Smooth muscle cell (in vitro differentiated cells): ENCODE data around the gene GNG7. TPM values are rescaled to one million over a fixed set of nuclear protein-coding genes. Genes with fewer than 3 reads are reported as not detected.

ENCODE experiments used
- DNase-seq: peaks from one replicate; lab custom pipeline; 2025; ENCODE audit not compliant: unreplicated experiment; lab: John Stamatoyannopoulos, UW
- H2AFZ ChIP-seq: fragments of 200-600 bp; sonication (generic); 2 replicates; pipeline ENCODE4 v1.6.0; 2016; ENCODE audit warnings: antibody characterized with exemption, low read depth, mild to moderate bottlenecking
- H3F3A ChIP-seq: fragments of 200-600 bp; sonication (generic); 2 replicates; pipeline ENCODE4 v1.6.0; 2017; ENCODE audit warnings: antibody characterized with exemption, low read depth
- H3K27ac ChIP-seq: fragments of 200-600 bp; sonication (generic); 2 replicates; pipeline ENCODE4 v1.5.1; 2016; ENCODE audit warnings: low read depth, mild to moderate bottlenecking
- H3K27me3 ChIP-seq: fragments of 200-600 bp; sonication (generic); 2 replicates; pipeline ENCODE4 v1.6.1; 2016; ENCODE audit warnings: low read depth, mild to moderate bottlenecking
- H3K36me3 ChIP-seq: fragments of 200-600 bp; sonication (generic); 2 replicates; pipeline ENCODE4 v1.5.1; 2016; ENCODE audit warnings: low read depth
- H3K4me1 ChIP-seq: fragments of 200-600 bp; sonication (generic); 2 replicates; pipeline ENCODE4 v1.5.1; 2016; ENCODE audit warnings: low read depth
- H3K4me2 ChIP-seq: fragments of 200-600 bp; sonication (generic); 2 replicates; pipeline ENCODE4 v1.6.0; 2016; ENCODE audit warnings: mild to moderate bottlenecking
- H3K4me3 ChIP-seq: fragments of 200-600 bp; sonication (generic); 2 replicates; pipeline ENCODE4 v1.5.1; 2016; ENCODE audit warnings: mild to moderate bottlenecking
- H3K79me2 ChIP-seq: fragments of 200-600 bp; sonication (generic); 2 replicates; pipeline ENCODE4 v1.6.0; 2016; ENCODE audit warnings: low read depth, mild to moderate bottlenecking
- H3K9ac ChIP-seq: fragments of 200-600 bp; sonication (generic); 2 replicates; pipeline ENCODE4 v1.6.0; 2016; ENCODE audit warnings: low read depth
- H3K9me3 ChIP-seq: fragments of 200-600 bp; sonication (generic); replicated peaks from 2 replicates; pipeline ENCODE4 v1.5.1; 2016; ENCODE audit warnings: low read depth
- H4K20me1 ChIP-seq: fragments of 200-600 bp; sonication (generic); 2 replicates; pipeline ENCODE4 v1.6.0; 2016; ENCODE audit warnings: low read depth
- CTCF ChIP-seq: fragments of 200-600 bp; sonication (generic); IDR thresholded peaks from 2 replicates; pipeline ENCODE4 v1.5.1; 2017; ENCODE audit warnings: borderline replicate concordance, mild to moderate bottlenecking, antibody characterized with exemption; ENCODE audit not compliant: insufficient read depth, poor library complexity, severe bottlenecking
- WGBS: methylation state at CpG from one replicate; pipeline ENCODE4 v1.1.7; 2016; ENCODE audit warnings: low lambda C conversion rate; 5-methylcytosine and 5-hydroxymethylcytosine counted together
- polyA plus RNA-seq: library from polyadenylated mRNA; unstranded; fragments of >200 nt; fragmentation: Nextera tagmentation; extraction: Ambion mirVana; gene quantifications from 2 replicates; pipeline ENCODE4 v1.2.1, GENCODE V29; 2016
- total RNA-seq: library from RNA; depleted of rRNA; stranded (reverse); fragments of >200 nt; gene quantifications from 2 replicates; pipeline ENCODE4 v1.2.3, GENCODE V29; 2014

Gene GNG7
- total and polyA plus RNA-seq, 2 experiments from 2014 or later, result 1.7 to 2.6 TPM

- Histone ChIP-seq H3K79me2 (no peaks in the 10 kb centered on the region), H3K36me3 (no peaks in the 10 kb centered on the region), H3K27me3 (peaks cover 9% of the 10 kb centered on the region), H3K9ac (no peak overlapping the region), H3K4me3 (peak overlapping the region; percentile 38), H3K9me3 (no peaks in the 10 kb centered on the region), H3K27ac (no peak overlapping the region), H2AFZ (no peak overlapping the region), H3K4me2 (peak overlapping the region; percentile 76), H4K20me1 (no peaks in the 10 kb centered on the region), H3K4me1 (no peaks in the 10 kb centered on the region), H3F3A (peaks cover 8% of the 10 kb centered on the region)
- TF ChIP-seq CTCF, result no peak
- WGBS, result 81% methylated on average over 5 of the region's 5 CpGs
- DNase-seq, result no peak
Observed at GRCh38 chr19:2703077-2703437, 563 bp upstream of the GNG7 start.

- no peak for TF ChIP-seq CTCF
- peak overlapping the region; percentile 82 for H3K4me2 ChIP-seq
- H3F3A ChIP-seq, result peaks cover 8% of the 10 kb centered on the region
- H3K27ac ChIP-seq, result no peak overlapping the region
- H3K27me3 ChIP-seq, result peaks cover 9% of the 10 kb centered on the region
- no peaks in the 10 kb centered on the region for H3K79me2 ChIP-seq
- peak overlapping the region; percentile 58 for H3K4me3 ChIP-seq
- WGBS, result 29% methylated on average over 5 of the region's 9 CpGs
- no peak overlapping the region for H3K9ac ChIP-seq
- no peak for DNase-seq
- no peaks in the 10 kb centered on the region for H3K36me3 ChIP-seq
- H3K4me1 ChIP-seq, result no peaks in the 10 kb centered on the region
- H3K9me3 ChIP-seq, result no peaks in the 10 kb centered on the region
- no peak overlapping the region for H2AFZ ChIP-seq
- H4K20me1 ChIP-seq, result no peaks in the 10 kb centered on the region
Observed at GRCh38 chr19:2701361-2702169, 929 bp downstream of the GNG7 start.

- Histone ChIP-seq H3K27me3 (peaks cover 9% of the 10 kb centered on the region), H4K20me1 (no peaks in the 10 kb centered on the region), H3K9ac (no peak overlapping the region), H3K4me3 (no peak overlapping the region), H3K4me2 (no peak overlapping the region), H2AFZ (no peak overlapping the region), H3K79me2 (no peaks in the 10 kb centered on the region), H3K4me1 (no peaks in the 10 kb centered on the region), H3F3A (peaks cover 8% of the 10 kb centered on the region), H3K27ac (no peak overlapping the region), H3K36me3 (no peaks in the 10 kb centered on the region), H3K9me3 (no peaks in the 10 kb centered on the region)
- no peak for TF ChIP-seq CTCF
- no peak for DNase-seq
- 52% methylated on average over 26 of the region's 26 CpGs for WGBS
Observed at GRCh38 chr19:2700660-2701360, 1.7 kb downstream of the GNG7 start.
